ENCODE results near the gene RSBN1L.

RSBN1L gene

DNA sequence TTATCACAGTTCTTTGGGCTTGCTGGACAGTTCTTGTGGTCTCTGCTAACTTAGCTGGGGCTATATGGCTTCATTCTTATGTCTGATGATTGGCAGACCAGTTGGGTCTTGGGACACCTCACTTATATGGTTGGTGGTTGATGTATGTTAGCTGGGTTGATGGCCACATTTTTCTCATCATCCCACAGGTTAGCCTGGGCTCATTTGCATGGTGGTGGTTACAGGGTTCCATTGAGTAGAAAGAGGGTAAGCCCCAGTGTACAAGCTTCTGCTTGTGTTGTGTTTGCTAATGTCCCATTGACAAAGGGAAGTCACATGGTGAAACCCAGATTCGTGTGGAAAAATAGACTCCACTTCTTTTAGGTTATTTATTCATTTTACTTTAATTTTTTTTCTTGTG is 61.3 kb downstream of the RSBN1L start:
- H3K4me1 ChIP-seq (ENCODE audit: control insufficient read depth in 5 of 5, insufficient read depth in 5 of 5, low read length in 5 of 5), result peaks cover 0 to 7% (median 6%) of the 10 kb centered on the region in 5 donors
- H3K27me3 ChIP-seq (ENCODE audit: control insufficient read depth in 5 of 5, insufficient read depth in 4 of 5, low read length in 5 of 5), result no peaks in the 10 kb centered on the region
- H3K36me3 ChIP-seq (ENCODE audit: control insufficient read depth in 5 of 5, insufficient read depth in 5 of 5, low read length in 5 of 5), result peaks cover 0 to 5% (median 0%) of the 10 kb centered on the region in 5 donors
- H3K4me3 ChIP-seq (ENCODE audit: low read depth in 1 of 5, low read length in 5 of 5), result no peak overlapping the region
- H3K27ac ChIP-seq (ENCODE audit: low read depth, low read length), result no peak overlapping the region
- H3K9ac ChIP-seq (ENCODE audit: low read length in 5 of 5), result peak overlapping the region in 1 of 5 donors; percentile 37
- H3K9me3 ChIP-seq (ENCODE audit: control insufficient read depth in 5 of 5, low read length in 5 of 5), result no peaks in the 10 kb centered on the region

DNA sequence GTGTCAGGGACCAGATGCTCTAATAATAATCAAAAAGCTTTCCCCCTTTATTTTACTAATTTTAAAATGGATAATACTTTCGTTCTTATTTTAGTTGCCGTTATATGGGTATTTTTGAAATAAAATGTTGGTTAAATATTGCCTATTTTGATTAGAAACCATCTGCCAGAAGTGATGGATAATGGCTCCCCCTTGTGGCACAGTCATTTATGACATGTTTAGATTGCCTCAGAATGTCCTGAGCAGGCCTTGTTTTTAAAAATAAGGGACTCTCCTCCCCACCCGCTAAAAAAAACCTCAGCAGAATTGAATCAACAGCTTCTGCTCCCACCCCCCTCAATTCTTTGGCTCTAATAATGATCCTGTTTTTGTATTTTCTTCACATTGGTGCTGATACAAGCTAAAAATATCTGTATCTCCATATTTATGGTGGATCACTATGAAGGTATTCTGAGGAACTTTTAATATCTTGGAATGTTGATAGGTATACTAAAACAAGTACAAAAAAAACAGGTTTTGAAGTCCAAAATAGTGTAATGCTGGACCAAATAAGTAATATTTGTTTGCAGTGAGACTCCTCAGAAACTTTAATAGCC is 63.1 kb downstream of the RSBN1L start:
- Histone ChIP-seq H3K36me3 (ENCODE audit: control insufficient read depth in 5 of 5, insufficient read depth in 5 of 5, low read length in 5 of 5) (no peaks in the 10 kb centered on the region), H3K4me1 (ENCODE audit: control insufficient read depth in 5 of 5, insufficient read depth in 5 of 5, low read length in 5 of 5) (peaks cover 0 to 7% (median 6%) of the 10 kb centered on the region in 5 donors), H3K4me3 (ENCODE audit: low read depth in 1 of 5, low read length in 5 of 5) (no peak overlapping the region), H3K27me3 (ENCODE audit: control insufficient read depth in 5 of 5, insufficient read depth in 4 of 5, low read length in 5 of 5) (no peaks in the 10 kb centered on the region), H3K9ac (ENCODE audit: low read length in 5 of 5) (peak overlapping the region in 1 of 5 donors; percentile 51), H3K27ac (ENCODE audit: low read depth, low read length) (no peak overlapping the region), H3K9me3 (ENCODE audit: control insufficient read depth in 5 of 5, low read length in 5 of 5) (no peaks in the 10 kb centered on the region)

DNA sequence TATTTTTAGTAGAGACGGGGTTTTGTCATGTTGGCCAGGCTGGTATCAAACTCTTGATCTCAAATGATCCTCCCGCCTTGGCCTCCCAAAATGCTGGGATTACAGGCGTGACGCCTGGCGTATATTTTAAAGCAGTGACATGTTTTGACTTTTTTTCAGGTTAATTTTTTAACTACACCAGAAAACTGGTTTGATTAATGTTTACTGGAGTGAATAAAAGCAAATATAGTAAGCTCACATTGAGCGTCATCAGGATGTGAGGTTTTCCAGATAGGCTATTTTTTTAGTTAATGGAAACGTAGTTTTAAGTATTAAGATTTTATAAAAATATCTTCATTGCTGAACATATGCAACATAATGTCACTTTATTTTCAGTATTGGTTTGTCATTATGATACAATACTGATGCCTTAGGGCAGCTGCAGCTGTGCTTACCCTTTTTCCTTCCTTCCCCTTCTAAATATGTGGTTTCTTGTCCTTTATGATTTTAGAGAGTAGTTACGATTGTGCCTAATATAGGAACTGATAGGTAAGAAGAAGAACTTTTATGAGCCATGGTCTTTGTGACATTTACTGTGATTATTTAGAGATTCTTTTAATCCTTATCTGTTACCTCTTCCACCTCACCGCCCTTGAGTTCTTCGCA is 64.7 kb downstream of the RSBN1L start:
- Histone ChIP-seq H3K9me3 (ENCODE audit: control insufficient read depth in 5 of 5, low read length in 5 of 5) (no peaks in the 10 kb centered on the region), H3K36me3 (ENCODE audit: control insufficient read depth in 5 of 5, insufficient read depth in 5 of 5, low read length in 5 of 5) (peaks cover 0 to 4% (median 0%) of the 10 kb centered on the region in 5 donors), H3K27ac (ENCODE audit: low read depth, low read length) (no peak overlapping the region), H3K4me1 (ENCODE audit: control insufficient read depth in 5 of 5, insufficient read depth in 5 of 5, low read length in 5 of 5) (peaks cover 0 to 7% (median 6%) of the 10 kb centered on the region in 5 donors), H3K4me3 (ENCODE audit: low read depth in 1 of 5, low read length in 5 of 5) (no peak overlapping the region), H3K9ac (ENCODE audit: low read length in 5 of 5) (no peak overlapping the region), H3K27me3 (ENCODE audit: control insufficient read depth in 5 of 5, insufficient read depth in 4 of 5, low read length in 5 of 5) (no peaks in the 10 kb centered on the region)

DNA sequence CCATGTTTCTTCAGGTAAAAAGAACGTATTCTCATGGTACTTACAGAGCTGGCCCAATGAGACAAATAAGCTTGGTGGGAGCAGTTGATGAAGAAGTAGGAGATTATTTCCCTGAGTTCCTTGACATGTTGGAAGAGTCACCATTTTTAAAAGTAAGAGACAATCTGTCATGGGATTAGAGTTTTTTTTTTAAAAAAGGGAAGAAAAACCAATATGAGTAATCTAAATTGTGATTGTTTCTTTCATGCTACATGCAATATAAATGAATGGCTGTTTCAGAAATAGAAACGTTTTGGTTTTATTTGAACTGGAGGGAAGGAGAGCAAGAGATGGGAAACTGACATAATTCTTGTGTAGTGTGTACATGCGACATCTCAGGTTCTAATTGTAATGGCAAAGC is 69.2 kb downstream of the RSBN1L start:
- H3K4me1 ChIP-seq (ENCODE audit: control insufficient read depth in 5 of 5, insufficient read depth in 5 of 5, low read length in 5 of 5), result no peaks in the 10 kb centered on the region
- no peak overlapping the region for H3K9ac ChIP-seq (ENCODE audit: low read length in 5 of 5)
- H3K36me3 ChIP-seq (ENCODE audit: control insufficient read depth in 5 of 5, insufficient read depth in 5 of 5, low read length in 5 of 5), result peaks cover 0 to 11% (median 5%) of the 10 kb centered on the region in 5 donors
- H3K9me3 ChIP-seq (ENCODE audit: control insufficient read depth in 5 of 5, low read length in 5 of 5), result no peaks in the 10 kb centered on the region
- H3K27me3 ChIP-seq (ENCODE audit: control insufficient read depth in 5 of 5, insufficient read depth in 4 of 5, low read length in 5 of 5), result no peaks in the 10 kb centered on the region
- H3K4me3 ChIP-seq (ENCODE audit: low read depth in 1 of 5, low read length in 5 of 5), result no peak overlapping the region
- H3K27ac ChIP-seq (ENCODE audit: low read depth, low read length), result no peak overlapping the region

DNA sequence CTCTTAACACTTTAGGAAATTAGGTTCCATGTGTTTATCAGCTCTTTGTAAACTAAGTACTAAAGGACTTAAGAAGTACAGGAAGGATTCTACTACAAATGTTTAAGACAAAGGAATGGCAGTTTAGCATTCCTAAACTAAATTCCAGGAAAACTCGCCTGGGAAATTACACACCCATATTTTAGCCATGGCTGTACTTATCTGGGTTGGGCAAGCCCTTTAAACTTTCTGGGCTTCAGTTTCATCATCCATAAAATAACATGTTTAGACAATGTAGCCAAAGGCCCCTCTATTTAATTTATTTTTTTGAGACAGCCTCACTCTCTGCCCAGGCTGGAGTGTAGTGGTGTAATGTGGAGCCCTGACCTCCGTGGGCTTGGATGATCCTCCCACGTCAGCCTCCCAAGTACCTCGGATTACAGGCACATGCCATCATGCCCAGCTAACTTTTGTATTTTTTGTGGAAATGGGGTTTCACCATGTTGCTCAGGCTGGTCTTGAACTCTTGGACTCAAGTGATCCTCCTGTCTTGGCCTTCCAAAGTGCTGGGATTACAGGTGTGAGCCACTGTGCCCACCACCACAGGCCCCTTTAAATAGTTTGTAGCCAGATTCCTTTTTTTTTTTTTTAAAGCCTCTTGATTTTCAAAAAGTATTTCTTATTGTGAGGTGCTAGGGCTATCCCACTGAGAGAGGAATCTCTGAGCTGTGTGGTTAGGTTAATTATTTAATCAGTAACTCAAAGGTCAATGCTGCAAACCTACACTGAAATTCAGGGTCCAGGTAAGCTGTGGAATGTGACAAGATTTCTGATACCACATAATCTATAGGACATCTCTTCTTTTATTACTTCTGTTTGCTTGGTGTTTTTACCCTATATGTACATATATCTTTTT is 69.9 kb downstream of the RSBN1L start:
- H3K9me3 ChIP-seq (ENCODE audit: control insufficient read depth in 5 of 5, low read length in 5 of 5), result no peaks in the 10 kb centered on the region
- H3K27ac ChIP-seq (ENCODE audit: low read depth, low read length), result no peak overlapping the region
- H3K9ac ChIP-seq (ENCODE audit: low read length in 5 of 5), result no peak overlapping the region
- peaks cover 0 to 11% (median 5%) of the 10 kb centered on the region in 5 donors for H3K36me3 ChIP-seq (ENCODE audit: control insufficient read depth in 5 of 5, insufficient read depth in 5 of 5, low read length in 5 of 5)
- H3K4me1 ChIP-seq (ENCODE audit: control insufficient read depth in 5 of 5, insufficient read depth in 5 of 5, low read length in 5 of 5), result no peaks in the 10 kb centered on the region
- no peaks in the 10 kb centered on the region for H3K27me3 ChIP-seq (ENCODE audit: control insufficient read depth in 5 of 5, insufficient read depth in 4 of 5, low read length in 5 of 5)
- H3K4me3 ChIP-seq (ENCODE audit: low read depth in 1 of 5, low read length in 5 of 5), result no peak overlapping the region

DNA sequence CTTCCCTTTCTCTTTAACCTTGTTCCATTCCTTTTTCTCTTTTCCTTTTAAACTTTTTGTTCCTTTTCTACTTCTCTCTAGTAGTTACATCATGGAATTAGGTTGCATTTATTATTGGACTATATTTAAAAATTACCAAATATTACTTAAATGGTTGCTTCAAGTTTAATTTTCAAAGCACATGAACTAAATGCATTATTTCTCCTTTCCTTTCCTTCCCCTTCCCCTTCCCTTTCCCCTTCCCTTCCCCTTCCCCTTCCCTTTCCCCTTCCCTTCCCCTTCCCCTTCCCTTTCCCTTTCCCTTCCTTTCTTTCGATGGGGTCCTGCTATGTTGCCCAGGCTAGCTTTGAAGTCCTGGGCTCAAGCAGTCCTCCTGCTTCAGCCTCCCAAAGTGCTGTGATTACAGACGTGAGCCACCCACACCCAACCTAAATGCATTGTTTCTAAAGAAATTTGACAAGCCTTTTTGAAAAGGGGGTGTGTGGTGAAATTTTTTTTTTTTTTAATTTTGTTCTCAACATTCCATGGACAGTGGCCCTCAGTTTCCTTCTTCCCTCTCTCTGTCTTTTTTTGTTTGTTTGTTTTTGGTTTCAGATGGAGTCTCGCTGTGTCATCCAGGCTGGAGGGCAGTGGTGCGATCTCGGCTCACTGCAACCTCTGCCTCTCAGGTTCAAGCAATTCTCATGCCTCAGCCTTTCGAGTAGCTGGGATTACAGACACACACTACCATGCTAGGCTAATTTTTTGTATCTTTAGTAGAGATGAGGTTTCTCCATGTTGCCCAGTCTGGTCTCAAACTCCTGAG is 70.7 kb downstream of the RSBN1L start:
- Histone ChIP-seq H3K27me3 (ENCODE audit: control insufficient read depth in 5 of 5, insufficient read depth in 4 of 5, low read length in 5 of 5) (no peaks in the 10 kb centered on the region), H3K27ac (ENCODE audit: low read depth, low read length) (no peak overlapping the region), H3K36me3 (ENCODE audit: control insufficient read depth in 5 of 5, insufficient read depth in 5 of 5, low read length in 5 of 5) (peaks cover 0 to 11% (median 5%) of the 10 kb centered on the region in 5 donors), H3K4me1 (ENCODE audit: control insufficient read depth in 5 of 5, insufficient read depth in 5 of 5, low read length in 5 of 5) (no peaks in the 10 kb centered on the region), H3K9ac (ENCODE audit: low read length in 5 of 5) (no peak overlapping the region), H3K9me3 (ENCODE audit: control insufficient read depth in 5 of 5, low read length in 5 of 5) (no peaks in the 10 kb centered on the region), H3K4me3 (ENCODE audit: low read depth in 1 of 5, low read length in 5 of 5) (no peak overlapping the region)

DNA sequence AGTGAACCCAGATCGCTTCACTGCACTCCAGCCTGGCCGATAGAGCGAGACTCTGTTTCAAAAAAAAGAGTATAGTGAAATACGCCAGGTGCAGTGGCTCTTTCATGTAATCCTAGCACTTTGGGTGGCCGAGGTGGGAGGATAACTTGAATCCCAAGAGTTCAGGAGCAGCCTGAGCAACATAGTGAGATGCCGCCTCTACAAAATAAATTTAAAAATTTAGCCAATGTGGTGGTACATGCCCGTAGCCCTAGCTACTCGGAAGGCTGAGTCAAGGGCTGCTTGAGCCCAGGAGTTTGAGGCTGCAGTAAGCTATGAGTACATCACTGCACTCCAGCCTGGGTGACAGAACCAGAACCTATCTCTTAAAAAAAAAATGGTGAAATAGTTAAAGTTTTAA is 74.1 kb downstream of the RSBN1L start:
- no peak overlapping the region for H3K27ac ChIP-seq (ENCODE audit: low read depth, low read length)
- H3K4me3 ChIP-seq (ENCODE audit: low read depth in 1 of 5, low read length in 5 of 5), result no peak overlapping the region
- no peaks in the 10 kb centered on the region for H3K27me3 ChIP-seq (ENCODE audit: control insufficient read depth in 5 of 5, insufficient read depth in 4 of 5, low read length in 5 of 5)
- peaks cover 8 to 23% (median 15%) of the 10 kb centered on the region in 5 donors for H3K36me3 ChIP-seq (ENCODE audit: control insufficient read depth in 5 of 5, insufficient read depth in 5 of 5, low read length in 5 of 5)
- H3K9ac ChIP-seq (ENCODE audit: low read length in 5 of 5), result no peak overlapping the region
- H3K4me1 ChIP-seq (ENCODE audit: control insufficient read depth in 5 of 5, insufficient read depth in 5 of 5, low read length in 5 of 5), result no peaks in the 10 kb centered on the region
- no peaks in the 10 kb centered on the region for H3K9me3 ChIP-seq (ENCODE audit: control insufficient read depth in 5 of 5, low read length in 5 of 5)

DNA sequence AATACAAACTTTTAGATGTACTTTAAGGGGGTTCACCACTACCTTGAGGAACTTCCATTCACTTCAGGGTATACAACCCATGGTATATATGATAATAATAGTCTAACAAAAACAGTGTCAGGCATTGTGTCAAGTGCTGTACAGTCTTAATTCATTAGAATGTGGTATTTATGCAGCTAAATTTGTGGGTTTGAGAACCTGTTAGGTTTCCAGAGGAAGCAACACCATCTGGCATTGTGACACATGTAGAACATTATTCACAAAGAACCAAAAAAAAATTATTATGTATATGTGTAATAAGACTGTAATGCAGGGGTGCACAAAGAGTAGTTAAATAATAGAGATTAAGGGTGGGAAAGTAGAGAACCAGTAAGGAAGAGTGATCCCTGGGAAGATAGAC is 75.6 kb downstream of the RSBN1L start:
- Histone ChIP-seq H3K4me3 (ENCODE audit: low read depth in 1 of 5, low read length in 5 of 5) (no peak overlapping the region), H3K9me3 (ENCODE audit: control insufficient read depth in 5 of 5, low read length in 5 of 5) (peaks cover under 1 to 6% (median 2%) of the 10 kb centered on the region in 5 donors), H3K36me3 (ENCODE audit: control insufficient read depth in 5 of 5, insufficient read depth in 5 of 5, low read length in 5 of 5) (peaks cover 5 to 32% (median 16%) of the 10 kb centered on the region in 5 donors), H3K4me1 (ENCODE audit: control insufficient read depth in 5 of 5, insufficient read depth in 5 of 5, low read length in 5 of 5) (no peaks in the 10 kb centered on the region), H3K27me3 (ENCODE audit: control insufficient read depth in 5 of 5, insufficient read depth in 4 of 5, low read length in 5 of 5) (no peaks in the 10 kb centered on the region), H3K9ac (ENCODE audit: low read length in 5 of 5) (no peak overlapping the region), H3K27ac (ENCODE audit: low read depth, low read length) (no peak overlapping the region)

DNA sequence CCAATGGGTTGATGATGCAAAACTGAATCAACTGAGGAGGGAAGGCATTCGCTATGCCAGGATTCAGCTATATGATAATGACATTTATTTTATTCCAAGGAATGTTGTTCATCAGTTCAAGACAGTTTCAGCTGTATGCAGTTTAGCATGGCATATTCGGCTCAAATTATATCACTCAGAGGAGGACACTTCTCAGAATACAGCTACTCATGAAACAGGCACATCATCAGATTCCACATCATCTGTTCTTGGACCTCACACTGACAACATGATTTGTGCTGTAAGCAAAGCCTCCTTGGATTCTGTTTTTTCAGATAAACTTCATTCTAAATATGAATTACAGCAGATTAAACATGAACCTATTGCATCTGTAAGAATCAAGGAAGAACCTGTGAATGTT is 82.3 kb downstream of the RSBN1L start:
- no peak overlapping the region for H3K9ac ChIP-seq (ENCODE audit: low read length in 5 of 5)
- H3K36me3 ChIP-seq (ENCODE audit: control insufficient read depth in 5 of 5, insufficient read depth in 5 of 5, low read length in 5 of 5), result peaks cover 8 to 39% (median 30%) of the 10 kb centered on the region in 5 donors
- H3K4me3 ChIP-seq (ENCODE audit: low read depth in 1 of 5, low read length in 5 of 5), result no peak overlapping the region
- no peak overlapping the region for H3K27ac ChIP-seq (ENCODE audit: low read depth, low read length)
- peaks cover 2 to 6% (median 4%) of the 10 kb centered on the region in 5 donors for H3K9me3 ChIP-seq (ENCODE audit: control insufficient read depth in 5 of 5, low read length in 5 of 5)
- H3K4me1 ChIP-seq (ENCODE audit: control insufficient read depth in 5 of 5, insufficient read depth in 5 of 5, low read length in 5 of 5), result no peaks in the 10 kb centered on the region
- H3K27me3 ChIP-seq (ENCODE audit: control insufficient read depth in 5 of 5, insufficient read depth in 4 of 5, low read length in 5 of 5), result no peaks in the 10 kb centered on the region
